ENCODE data around the gene KIAA1328.
"Not testable (repeated sequence)": the region's sequence is repeated elsewhere in the genome, so short reads cannot be mapped to it uniquely, and the experiment has no call there.

KIAA1328 gene

GRCh38 chr18:37161491-37161890 lies 332.6 kb downstream of the KIAA1328 start:
- no peak for DNase-seq (ENCODE audit: extremely low read depth, low read depth)
- TF ChIP-seq, protein P1, sequence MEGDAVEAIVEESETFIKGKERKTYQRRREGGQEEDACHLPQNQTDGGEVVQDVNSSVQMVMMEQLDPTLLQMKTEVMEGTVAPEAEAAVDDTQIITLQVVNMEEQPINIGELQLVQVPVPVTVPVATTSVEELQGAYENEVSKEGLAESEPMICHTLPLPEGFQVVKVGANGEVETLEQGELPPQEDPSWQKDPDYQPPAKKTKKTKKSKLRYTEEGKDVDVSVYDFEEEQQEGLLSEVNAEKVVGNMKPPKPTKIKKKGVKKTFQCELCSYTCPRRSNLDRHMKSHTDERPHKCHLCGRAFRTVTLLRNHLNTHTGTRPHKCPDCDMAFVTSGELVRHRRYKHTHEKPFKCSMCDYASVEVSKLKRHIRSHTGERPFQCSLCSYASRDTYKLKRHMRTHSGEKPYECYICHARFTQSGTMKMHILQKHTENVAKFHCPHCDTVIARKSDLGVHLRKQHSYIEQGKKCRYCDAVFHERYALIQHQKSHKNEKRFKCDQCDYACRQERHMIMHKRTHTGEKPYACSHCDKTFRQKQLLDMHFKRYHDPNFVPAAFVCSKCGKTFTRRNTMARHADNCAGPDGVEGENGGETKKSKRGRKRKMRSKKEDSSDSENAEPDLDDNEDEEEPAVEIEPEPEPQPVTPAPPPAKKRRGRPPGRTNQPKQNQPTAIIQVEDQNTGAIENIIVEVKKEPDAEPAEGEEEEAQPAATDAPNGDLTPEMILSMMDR (IDR thresholded peaks at IDR 0.05; ENCODE audit: low read depth, low read length, missing control alignments) = no peak

GRCh38 chr18:37162551-37162950 lies 333.6 kb downstream of the KIAA1328 start:
- TF ChIP-seq, protein P1 (IDR thresholded peaks at IDR 0.05; ENCODE audit: low read depth, low read length, missing control alignments) = no peak
- no peak overlapping the region for H3K4me3 ChIP-seq (replicated peaks; ENCODE audit: low read depth, low read length)
- DNase-seq (ENCODE audit: extremely low read depth, low read depth) = no peak

More at GRCh38 chr18:37161491-37161890, 332.6 kb downstream of the KIAA1328 start:
- H3K4me3 ChIP-seq (replicated peaks; ENCODE audit: low read depth, low read length) = no peak overlapping the region

DNA sequence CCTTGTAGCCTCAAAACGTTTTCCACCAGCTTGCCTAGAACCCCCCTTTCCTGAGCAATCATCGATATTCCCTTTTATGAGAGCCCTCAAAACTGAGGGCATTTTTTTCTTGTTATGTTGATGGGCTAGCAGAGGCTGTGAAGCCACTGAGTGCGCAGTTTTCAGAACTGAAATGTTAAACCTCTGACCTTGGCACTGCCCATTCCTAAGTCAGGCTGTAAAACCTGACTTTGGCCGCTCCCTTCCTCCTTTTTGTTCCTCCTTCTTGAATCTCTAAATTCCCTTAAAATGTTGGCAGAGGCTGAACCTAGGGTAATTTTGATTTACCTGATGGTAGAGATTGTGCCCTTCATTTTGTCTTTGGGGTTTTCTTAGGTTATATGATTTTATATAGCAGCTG lies 334.2 kb downstream of the KIAA1328 start:
- H3K4me3 ChIP-seq (replicated peaks; ENCODE audit: low read depth, low read length) = no peak overlapping the region
- no peak for DNase-seq (ENCODE audit: extremely low read depth, low read depth)
- TF ChIP-seq, protein P1 (IDR thresholded peaks at IDR 0.05; ENCODE audit: low read depth, low read length, missing control alignments) = no peak

DNA sequence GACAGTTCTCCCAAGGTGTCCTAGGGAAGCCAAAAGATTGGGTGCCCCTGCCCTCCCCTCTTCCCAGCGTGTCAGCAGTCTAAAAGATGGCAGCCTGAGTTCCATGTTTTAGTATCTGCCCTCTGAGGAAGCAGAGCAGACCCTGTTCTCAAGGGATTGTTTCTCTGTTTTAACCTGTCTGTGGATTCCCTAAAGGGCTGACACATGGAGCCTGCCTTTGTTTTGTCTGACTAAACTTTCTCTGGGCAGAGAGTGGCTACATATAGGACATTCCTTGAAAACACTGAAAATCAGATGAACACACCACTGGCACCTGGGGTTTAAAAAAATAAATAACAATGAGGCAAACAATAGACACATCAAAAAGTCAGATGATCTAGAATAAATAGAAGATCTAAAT lies 337.6 kb downstream of the KIAA1328 start:
- H3K4me3 ChIP-seq (replicated peaks; ENCODE audit: low read depth, low read length) = no peak overlapping the region
- no peak for DNase-seq (ENCODE audit: extremely low read depth, low read depth)
- TF ChIP-seq, protein P1 (IDR thresholded peaks at IDR 0.05; ENCODE audit: low read depth, low read length, missing control alignments) = no peak

DNA sequence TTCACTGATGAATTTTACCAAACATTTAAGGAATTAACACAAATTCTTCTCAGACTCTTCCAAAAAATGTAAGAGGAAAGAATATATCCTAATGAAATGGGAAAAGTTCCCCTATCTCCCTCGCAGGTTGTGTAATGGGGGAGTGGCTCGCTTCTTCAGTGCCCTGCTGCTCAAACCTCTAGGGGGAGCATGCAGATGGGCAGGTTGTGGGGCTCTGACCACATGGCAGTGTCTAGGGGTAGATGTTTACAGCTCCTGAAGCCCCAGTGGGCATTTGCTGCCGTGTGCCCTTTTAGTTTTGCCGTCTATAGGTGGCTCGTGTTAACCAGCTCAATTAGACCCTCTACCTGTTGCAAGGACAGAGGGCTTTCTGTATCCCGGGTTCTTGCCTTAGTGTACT lies 338.0 kb downstream of the KIAA1328 start:
- not testable (repeated sequence) for DNase-seq (ENCODE audit: extremely low read depth, low read depth); H3K4me3 ChIP-seq (replicated peaks; ENCODE audit: low read depth, low read length)
- TF ChIP-seq, protein P1 (IDR thresholded peaks at IDR 0.05; ENCODE audit: low read depth, low read length, missing control alignments) = peak; percentile 32

DNA sequence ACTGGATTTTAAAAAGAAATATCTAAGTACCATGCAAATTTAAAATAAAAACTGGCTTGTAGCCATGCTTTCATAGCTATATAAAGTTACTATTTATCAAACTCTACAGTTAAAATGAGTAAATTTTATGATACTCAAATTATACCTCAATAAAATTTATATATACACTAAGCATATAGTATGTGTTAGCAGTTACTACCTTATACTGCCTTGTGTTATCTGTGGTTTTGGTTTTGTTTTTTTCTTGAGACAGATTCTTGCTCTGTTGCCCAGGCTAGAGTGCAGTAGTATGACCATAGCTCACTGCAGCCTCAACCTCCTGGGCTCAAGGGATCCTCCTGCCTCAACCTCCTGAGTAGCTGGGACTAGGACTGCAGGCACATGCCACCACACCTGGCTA lies 342.1 kb downstream of the KIAA1328 start:
- no peak for DNase-seq (ENCODE audit: extremely low read depth, low read depth)
- no peak overlapping the region for H3K4me3 ChIP-seq (replicated peaks; ENCODE audit: low read depth, low read length)
- TF ChIP-seq, protein P1 (IDR thresholded peaks at IDR 0.05; ENCODE audit: low read depth, low read length, missing control alignments) = no peak

- H3K4me3 ChIP-seq (replicated peaks; ENCODE audit: low read depth, low read length) = no peak overlapping the region
- DNase-seq (ENCODE audit: extremely low read depth, low read depth) = no peak
- TF ChIP-seq, protein P1 (IDR thresholded peaks at IDR 0.05; ENCODE audit: low read depth, low read length, missing control alignments) = no peak
Measured at GRCh38 chr18:37173384-37173783, 344.5 kb downstream of the KIAA1328 start.

All from HFF-Myc (cell line).